Measurements from ENCODE around the gene NPBWR2. TPM values are rescaled to one million over a fixed set of nuclear protein-coding genes. Genes with fewer than 3 reads are reported as not detected.

The NPBWR2 gene
- total RNA-seq, 2 donors from 2014 or later: not detected

- Histone ChIP-seq H3K4me1 (no peaks in the 10 kb centered on the region), H3K36me3 (no peaks in the 10 kb centered on the region), H3K27ac (no peak overlapping the region), H3K4me3 (no peak overlapping the region), H3K9me3 (no peaks in the 10 kb centered on the region), H3K27me3 (no peaks in the 10 kb centered on the region)
- TF ChIP-seq CTCF (IDR thresholded peaks at IDR 0.05): no peak
- no peak for DNase-seq (ENCODE audit: low spot score)
Observed at GRCh38 chr20:64153410-64153809, 46.0 kb upstream of the NPBWR2 start.

- Histone ChIP-seq H3K9me3 (no peaks in the 10 kb centered on the region), H3K36me3 (no peaks in the 10 kb centered on the region), H3K27me3 (no peaks in the 10 kb centered on the region), H3K4me3 (no peak overlapping the region), H3K27ac (no peak overlapping the region), H3K4me1 (no peaks in the 10 kb centered on the region)
- TF ChIP-seq CTCF (IDR thresholded peaks at IDR 0.05): no peak
- DNase-seq (ENCODE audit: low spot score): no peak
Observed at GRCh38 chr20:64152906-64153305, 45.5 kb upstream of the NPBWR2 start.

GRCh38 chr20:64151633-64152530 is 44.5 kb upstream of the NPBWR2 start:
- Histone ChIP-seq H3K36me3 (no peaks in the 10 kb centered on the region), H3K4me1 (no peaks in the 10 kb centered on the region), H3K27ac (no peak overlapping the region), H3K27me3 (no peaks in the 10 kb centered on the region), H3K4me3 (no peak overlapping the region), H3K9me3 (no peaks in the 10 kb centered on the region)
- no peak for DNase-seq (ENCODE audit: low spot score)
- no peak for TF ChIP-seq CTCF (IDR thresholded peaks at IDR 0.05)

GRCh38 chr20:64150756-64151632 is 43.6 kb upstream of the NPBWR2 start:
- H3K27ac ChIP-seq: no peak overlapping the region
- no peak overlapping the region for H3K4me3 ChIP-seq
- H3K27me3 ChIP-seq: no peaks in the 10 kb centered on the region
- DNase-seq (ENCODE audit: low spot score): no peak
- no peaks in the 10 kb centered on the region for H3K9me3 ChIP-seq
- H3K4me1 ChIP-seq: no peaks in the 10 kb centered on the region
- no peaks in the 10 kb centered on the region for H3K36me3 ChIP-seq
- no peak for TF ChIP-seq CTCF (IDR thresholded peaks at IDR 0.05)

- no peak for TF ChIP-seq CTCF (IDR thresholded peaks at IDR 0.05)
- Histone ChIP-seq H3K27me3 (no peaks in the 10 kb centered on the region), H3K9me3 (peaks cover 0 to 6% of the 10 kb centered on the region in 2 donors), H3K4me1 (no peaks in the 10 kb centered on the region), H3K36me3 (no peaks in the 10 kb centered on the region), H3K4me3 (no peak overlapping the region), H3K27ac (no peak overlapping the region)
- DNase-seq (ENCODE audit: low spot score): no peak
Observed at GRCh38 chr20:64149809-64150560, 42.6 kb upstream of the NPBWR2 start.
